HG03135 (cell line): ENCODE data around the gene SORD.
"Not testable (repeated sequence)": the region's sequence is repeated elsewhere in the genome, so short reads cannot be mapped to it uniquely, and the experiment has no call there.

Source experiments
- ATAC-seq: cut with Tn5 transposase; IDR thresholded peaks from one replicate; pipeline ENCODE4 v1.9.1; 2021; ENCODE audit warnings: mild to moderate bottlenecking, moderate library complexity; ENCODE audit not compliant: unreplicated experiment

Gene SORD

GRCh38 chr15:45058690-45059675 is 36.0 kb downstream of the SORD start:
- ATAC-seq = not testable (repeated sequence)

- not testable (repeated sequence) for ATAC-seq
Measured at GRCh38 chr15:45062301-45062700, 39.3 kb downstream of the SORD start.

- no peak for ATAC-seq
Measured at GRCh38 chr15:45064386-45064785, 41.4 kb downstream of the SORD start.

- ATAC-seq = not testable (repeated sequence)
Measured at GRCh38 chr15:45069942-45070360, 47.0 kb downstream of the SORD start.

GRCh38 chr15:45073602-45074001 is 50.6 kb downstream of the SORD start:
- not testable (repeated sequence) for ATAC-seq

GRCh38 chr15:45075440-45076320 is 52.7 kb downstream of the SORD start:
- not testable (repeated sequence) for ATAC-seq

- not testable (repeated sequence) for ATAC-seq
Measured at GRCh38 chr15:45077391-45077790, 54.4 kb downstream of the SORD start.

GRCh38 chr15:45079201-45079600 is 56.2 kb downstream of the SORD start:
- ATAC-seq = not testable (repeated sequence)

GRCh38 chr15:45079628-45080246 is 56.7 kb downstream of the SORD start:
- not testable (repeated sequence) for ATAC-seq

GRCh38 chr15:45080593-45080992 is 57.6 kb downstream of the SORD start:
- not testable (repeated sequence) for ATAC-seq

GRCh38 chr15:45082412-45082811 is 59.4 kb downstream of the SORD start:
- ATAC-seq = not testable (repeated sequence)

GRCh38 chr15:45083223-45083622 is 60.2 kb downstream of the SORD start:
- no peak for ATAC-seq

- ATAC-seq = no peak
Measured at GRCh38 chr15:45084163-45084562, 61.2 kb downstream of the SORD start.

GRCh38 chr15:45087513-45087912 is 64.5 kb downstream of the SORD start:
- ATAC-seq = no peak

- no peak for ATAC-seq
Measured at GRCh38 chr15:45088801-45089711, 66.1 kb downstream of the SORD start.

- no peak for ATAC-seq
Measured at GRCh38 chr15:45089712-45090373, 66.8 kb downstream of the SORD start.

- ATAC-seq = no peak
Measured at GRCh38 chr15:45091161-45091560, 68.2 kb downstream of the SORD start.

GRCh38 chr15:45091576-45091975 is 68.6 kb downstream of the SORD start:
- ATAC-seq = no peak

GRCh38 chr15:45093013-45093412 is 70.0 kb downstream of the SORD start:
- ATAC-seq = no peak
